ELR (cell line): ENCODE data around the gene CNDP2.

Source experiments
- DNase-seq: peaks from one replicate; pipeline ENCODE4 v3.0.0-alpha.2; 2015; ENCODE audit warnings: low read depth

Gene CNDP2

GRCh38 chr18:74571895-74572680 lies 75.9 kb downstream of the CNDP2 start:
- no peak for DNase-seq

- no peak for DNase-seq
Observed at GRCh38 chr18:74573053-74573452, 76.9 kb downstream of the CNDP2 start.
